WTC11 (cell line): ENCODE results near the gene TP63. TPM values are rescaled to one million over a fixed set of nuclear protein-coding genes. Genes with fewer than 3 reads are reported as not detected.

Experiments
- ATAC-seq: fragments of 200-7000 bp; cut with Tn5 transposase; 2 replicates; pipeline ENCODE4 v1.10.0; 2021; ENCODE audit warnings: mild to moderate bottlenecking, moderate library complexity
- CTCF ChIA-PET: fragments of 300-600 bp; sonication (Branson Sonifier 250); formaldehyde crosslinking; loops from one replicate; lab custom pipeline; 2021; ENCODE audit warnings: antibody characterized with exemption; lab: Charles Lee
- POLR2A ChIA-PET: fragments of 350-600 bp; sonication (Branson Sonifier 250); formaldehyde crosslinking; loops from one replicate; lab custom pipeline; 2021; ENCODE audit warnings: antibody characterized with exemption; lab: Charles Lee
- DNase-seq: peaks from one replicate; pipeline ENCODE4 v3.0.0; 2021; ENCODE audit warnings: low spot score
- H3K27ac Mint-ChIP-seq: 2 replicates; pipeline ENCODE4 v1.8.0; 2021; ENCODE audit warnings: mixed read lengths
- H3K27me3 Mint-ChIP-seq: 2 replicates; pipeline ENCODE4 v1.8.0; 2021; ENCODE audit warnings: low read depth, mild to moderate bottlenecking, moderate library complexity, mixed read lengths
- H3K36me3 Mint-ChIP-seq: 2 replicates; pipeline ENCODE4 v1.8.0; 2021; ENCODE audit warnings: mixed read lengths
- H3K4me1 Mint-ChIP-seq: 2 replicates; pipeline ENCODE4 v1.8.0; 2022; ENCODE audit warnings: mixed read lengths
- H3K4me3 Mint-ChIP-seq: 2 replicates; pipeline ENCODE4 v1.8.0; 2021; ENCODE audit warnings: mild to moderate bottlenecking, moderate library complexity, mixed read lengths
- H3K9me3 Mint-ChIP-seq: 2 replicates; pipeline ENCODE4 v1.8.0; 2021; ENCODE audit warnings: mixed read lengths
- ATF1 ChIP-seq: sonication (generic); formaldehyde crosslinking; IDR thresholded peaks from 2 replicates; pipeline ENCODE4 v1.8.1; 2023; ENCODE audit warnings: mild to moderate bottlenecking, moderate library complexity, missing genetic modification reagents
- CBFB ChIP-seq: sonication (generic); formaldehyde crosslinking; IDR thresholded peaks from 2 replicates; pipeline ENCODE4 v1.8.1; 2022; ENCODE audit warnings: mild to moderate bottlenecking, low read depth, missing genetic modification reagents
- CTCF ChIP-seq: fragments of 200-600 bp; IDR thresholded peaks from 2 replicates; pipeline ENCODE4 v1.8.0; 2022; ENCODE audit warnings: antibody characterized with exemption
- ESRRA ChIP-seq: sonication (generic); formaldehyde crosslinking; IDR thresholded peaks from 2 replicates; pipeline ENCODE4 v1.8.1; 2022; ENCODE audit warnings: mild to moderate bottlenecking, missing genetic modification reagents, borderline replicate concordance
- FOXJ3 ChIP-seq: sonication (generic); formaldehyde crosslinking; IDR thresholded peaks from 2 replicates; pipeline ENCODE4 v1.9.0; 2021; ENCODE audit warnings: missing genetic modification reagents, mild to moderate bottlenecking, borderline replicate concordance
- IRF2 ChIP-seq: sonication (generic); formaldehyde crosslinking; IDR thresholded peaks from 2 replicates; pipeline ENCODE4 v1.8.0; 2022; ENCODE audit warnings: low read depth, missing genetic modification reagents, borderline replicate concordance
- JAZF1 ChIP-seq: fragments of 250-450 bp; sonication (Bioruptor Pico); IDR thresholded peaks from 2 replicates; pipeline ENCODE4 v1.9.0; 2021; ENCODE audit warnings: moderate library complexity, mild to moderate bottlenecking, inconsistent platforms
- MYBL2 ChIP-seq: sonication (generic); formaldehyde crosslinking; IDR thresholded peaks from 2 replicates; pipeline ENCODE4 v1.8.1; 2023; ENCODE audit warnings: mild to moderate bottlenecking, moderate library complexity, missing genetic modification reagents
- NFATC4 ChIP-seq: fragments of 250-450 bp; sonication (Bioruptor Pico); IDR thresholded peaks from 2 replicates; pipeline ENCODE4 v1.9.0; 2021; ENCODE audit warnings: mild to moderate bottlenecking
- NFYB ChIP-seq: sonication (generic); formaldehyde crosslinking; conservative IDR thresholded peaks from 2 replicates; pipeline ENCODE4 v1.8.0; 2022; ENCODE audit warnings: low read depth, missing genetic modification reagents
- NR2C2 ChIP-seq: sonication (generic); formaldehyde crosslinking; IDR thresholded peaks from 2 replicates; pipeline ENCODE4 v1.8.0; 2022; ENCODE audit warnings: mild to moderate bottlenecking, missing genetic modification reagents
- PRDM15 ChIP-seq: sonication (generic); formaldehyde crosslinking; IDR thresholded peaks from 2 replicates; pipeline ENCODE4 v1.8.0; 2022; ENCODE audit warnings: missing genetic modification reagents
- ZNF263 ChIP-seq: sonication (generic); formaldehyde crosslinking; IDR thresholded peaks from 2 replicates; pipeline ENCODE4 v1.8.1; 2022; ENCODE audit warnings: low read depth, mild to moderate bottlenecking, moderate library complexity, missing genetic modification reagents
- total RNA-seq: library from RNA; stranded (reverse); gene quantifications from 3 replicates; pipeline ENCODE4 v1.2.3, GENCODE V29; 2021
- TF ChIP-seq, protein P1 (sequence below): sonication (generic); formaldehyde crosslinking; IDR thresholded peaks from 2 replicates; pipeline ENCODE4 v1.8.0; 2023; ENCODE audit warnings: mild to moderate bottlenecking, missing genetic modification reagents
- TF ChIP-seq, protein P2 (sequence below): sonication (generic); formaldehyde crosslinking; IDR thresholded peaks from 2 replicates; pipeline ENCODE4 v1.8.0; 2022; ENCODE audit warnings: mild to moderate bottlenecking, missing genetic modification reagents

The TP63 gene
- total RNA-seq, 1 experiment from 2014 or later: 0.09 TPM

- TF ChIP-seq, protein P1, sequence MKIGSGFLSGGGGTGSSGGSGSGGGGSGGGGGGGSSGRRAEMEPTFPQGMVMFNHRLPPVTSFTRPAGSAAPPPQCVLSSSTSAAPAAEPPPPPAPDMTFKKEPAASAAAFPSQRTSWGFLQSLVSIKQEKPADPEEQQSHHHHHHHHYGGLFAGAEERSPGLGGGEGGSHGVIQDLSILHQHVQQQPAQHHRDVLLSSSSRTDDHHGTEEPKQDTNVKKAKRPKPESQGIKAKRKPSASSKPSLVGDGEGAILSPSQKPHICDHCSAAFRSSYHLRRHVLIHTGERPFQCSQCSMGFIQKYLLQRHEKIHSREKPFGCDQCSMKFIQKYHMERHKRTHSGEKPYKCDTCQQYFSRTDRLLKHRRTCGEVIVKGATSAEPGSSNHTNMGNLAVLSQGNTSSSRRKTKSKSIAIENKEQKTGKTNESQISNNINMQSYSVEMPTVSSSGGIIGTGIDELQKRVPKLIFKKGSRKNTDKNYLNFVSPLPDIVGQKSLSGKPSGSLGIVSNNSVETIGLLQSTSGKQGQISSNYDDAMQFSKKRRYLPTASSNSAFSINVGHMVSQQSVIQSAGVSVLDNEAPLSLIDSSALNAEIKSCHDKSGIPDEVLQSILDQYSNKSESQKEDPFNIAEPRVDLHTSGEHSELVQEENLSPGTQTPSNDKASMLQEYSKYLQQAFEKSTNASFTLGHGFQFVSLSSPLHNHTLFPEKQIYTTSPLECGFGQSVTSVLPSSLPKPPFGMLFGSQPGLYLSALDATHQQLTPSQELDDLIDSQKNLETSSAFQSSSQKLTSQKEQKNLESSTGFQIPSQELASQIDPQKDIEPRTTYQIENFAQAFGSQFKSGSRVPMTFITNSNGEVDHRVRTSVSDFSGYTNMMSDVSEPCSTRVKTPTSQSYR (CRISPR knock-in tag): no peak
- no peak for TF ChIP-seq JAZF1
- no peak for TF ChIP-seq CTCF
- no peak for TF ChIP-seq ZNF263 (CRISPR knock-in tag)
Measured at GRCh38 chr3:189582179-189582578, 49.0 kb upstream of the TP63 start (continued).

DNA sequence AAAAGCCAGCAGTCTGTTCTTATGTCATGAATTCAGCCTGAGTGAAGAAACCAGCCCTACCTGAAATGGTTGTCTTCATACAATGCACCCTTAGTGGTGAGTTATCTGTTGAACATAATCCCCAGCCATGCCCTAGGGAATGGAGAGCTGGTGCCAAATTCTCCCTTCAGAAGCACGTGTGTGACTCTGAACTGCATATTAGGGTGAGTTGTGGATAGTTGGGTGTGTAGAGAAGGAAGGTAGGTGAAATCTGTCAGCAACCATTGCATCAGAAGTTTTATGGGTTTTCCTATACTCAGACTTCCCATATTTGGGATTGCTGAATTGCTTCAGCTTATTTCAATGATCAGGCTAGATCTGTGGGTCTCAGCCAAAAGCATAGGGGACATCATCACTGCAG lies 46.5 kb upstream of the TP63 start:
- no peak for ATAC-seq

More for the DNA sequence above, 46.5 kb upstream of the TP63 start:
- TF ChIP-seq, protein P2, sequence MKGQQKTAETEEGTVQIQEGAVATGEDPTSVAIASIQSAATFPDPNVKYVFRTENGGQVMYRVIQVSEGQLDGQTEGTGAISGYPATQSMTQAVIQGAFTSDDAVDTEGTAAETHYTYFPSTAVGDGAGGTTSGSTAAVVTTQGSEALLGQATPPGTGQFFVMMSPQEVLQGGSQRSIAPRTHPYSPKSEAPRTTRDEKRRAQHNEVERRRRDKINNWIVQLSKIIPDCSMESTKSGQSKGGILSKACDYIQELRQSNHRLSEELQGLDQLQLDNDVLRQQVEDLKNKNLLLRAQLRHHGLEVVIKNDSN: no peak
- no peak for TF ChIP-seq FOXJ3
- no peak for TF ChIP-seq ESRRA
- TF ChIP-seq CBFB (CRISPR knock-in tag): no peak
- TF ChIP-seq PRDM15 (CRISPR knock-in tag): no peak
- TF ChIP-seq NFYB (CRISPR knock-in tag): no peak
- TF ChIP-seq NR2C2 (CRISPR knock-in tag): no peak
- TF ChIP-seq ATF1 (CRISPR knock-in tag): no peak
- TF ChIP-seq IRF2: no peak
- no peak for TF ChIP-seq NFATC4 (CRISPR knock-in tag)
- TF ChIP-seq, protein P1 (CRISPR knock-in tag): no peak
- TF ChIP-seq MYBL2 (CRISPR knock-in tag): no peak
- CTCF ChIA-PET: no interaction called here
- no peak overlapping the region for H3K27ac Mint-ChIP-seq
- H3K4me3 Mint-ChIP-seq: no peak overlapping the region
- no peaks in the 10 kb centered on the region for H3K9me3 Mint-ChIP-seq
- H3K36me3 Mint-ChIP-seq: no peaks in the 10 kb centered on the region
- no peaks in the 10 kb centered on the region for H3K4me1 Mint-ChIP-seq
- H3K27me3 Mint-ChIP-seq: no peaks in the 10 kb centered on the region
- POLR2A ChIA-PET: no interaction called here
- DNase-seq: no peak
